ENCODE data around the gene POU4F2.
"Not testable (repeated sequence)": the region's sequence is repeated elsewhere in the genome, so short reads cannot be mapped to it uniquely, and the experiment has no call there.

Gene POU4F2

DNA sequence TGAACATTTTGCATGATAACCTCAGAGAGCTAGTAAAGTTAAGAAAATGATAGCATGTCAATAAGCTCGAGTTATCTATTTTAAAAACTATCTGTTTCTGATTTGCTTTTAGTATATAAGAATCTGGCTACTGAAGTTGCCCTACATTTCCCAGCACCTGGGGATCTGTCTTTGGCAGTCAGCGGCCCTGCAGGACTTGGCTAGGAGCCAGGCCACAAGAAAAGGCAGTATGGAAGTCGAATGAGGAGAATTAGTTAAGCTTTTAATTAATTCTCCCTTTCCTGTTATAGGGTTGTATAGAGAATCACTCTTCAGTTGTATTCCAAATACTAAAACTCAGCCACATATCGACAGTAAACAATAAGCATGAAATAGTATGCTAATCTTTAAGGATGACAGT lies 22.7 kb downstream of the POU4F2 start:
- Histone ChIP-seq H3K9me3 (ENCODE audit: insufficient read depth, low read length) (no peaks in the 10 kb centered on the region), H3K9ac (ENCODE audit: low read length) (no peak overlapping the region), H3K9me2 (replicated peaks; ENCODE audit: insufficient read depth, low read length) (no peaks in the 10 kb centered on the region), H3K4me2 (ENCODE audit: low read depth, low read length, poor library complexity, severe bottlenecking) (no peak overlapping the region), H3K36me3 (ENCODE audit: low read length) (no peaks in the 10 kb centered on the region), H3K79me2 (ENCODE audit: insufficient read depth, low read length) (no peaks in the 10 kb centered on the region), H3K27ac (ENCODE audit: low read depth, low read length) (no peak overlapping the region), H3K27me3 (ENCODE audit: low read length) (no peaks in the 10 kb centered on the region), H2AFZ (ENCODE audit: low read depth, low read length, severe bottlenecking) (no peak overlapping the region), H3F3A (ENCODE audit: insufficient read depth) (no peaks in the 10 kb centered on the region), H3K4me3 (ENCODE audit: insufficient read depth, low read length, poor library complexity, severe bottlenecking) (no peak overlapping the region), H4K20me1 (ENCODE audit: low read depth, low read length) (no peaks in the 10 kb centered on the region)
- TF ChIP-seq, protein P1, sequence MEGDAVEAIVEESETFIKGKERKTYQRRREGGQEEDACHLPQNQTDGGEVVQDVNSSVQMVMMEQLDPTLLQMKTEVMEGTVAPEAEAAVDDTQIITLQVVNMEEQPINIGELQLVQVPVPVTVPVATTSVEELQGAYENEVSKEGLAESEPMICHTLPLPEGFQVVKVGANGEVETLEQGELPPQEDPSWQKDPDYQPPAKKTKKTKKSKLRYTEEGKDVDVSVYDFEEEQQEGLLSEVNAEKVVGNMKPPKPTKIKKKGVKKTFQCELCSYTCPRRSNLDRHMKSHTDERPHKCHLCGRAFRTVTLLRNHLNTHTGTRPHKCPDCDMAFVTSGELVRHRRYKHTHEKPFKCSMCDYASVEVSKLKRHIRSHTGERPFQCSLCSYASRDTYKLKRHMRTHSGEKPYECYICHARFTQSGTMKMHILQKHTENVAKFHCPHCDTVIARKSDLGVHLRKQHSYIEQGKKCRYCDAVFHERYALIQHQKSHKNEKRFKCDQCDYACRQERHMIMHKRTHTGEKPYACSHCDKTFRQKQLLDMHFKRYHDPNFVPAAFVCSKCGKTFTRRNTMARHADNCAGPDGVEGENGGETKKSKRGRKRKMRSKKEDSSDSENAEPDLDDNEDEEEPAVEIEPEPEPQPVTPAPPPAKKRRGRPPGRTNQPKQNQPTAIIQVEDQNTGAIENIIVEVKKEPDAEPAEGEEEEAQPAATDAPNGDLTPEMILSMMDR (IDR thresholded peaks at IDR 0.05; ENCODE audit: insufficient read depth, low read length, poor library complexity, severe bottlenecking) = no peak
- TF ChIP-seq EZH2phosphoT487 (conservative IDR thresholded peaks at IDR 0.05; ENCODE audit: low read length) = no peak

DNA sequence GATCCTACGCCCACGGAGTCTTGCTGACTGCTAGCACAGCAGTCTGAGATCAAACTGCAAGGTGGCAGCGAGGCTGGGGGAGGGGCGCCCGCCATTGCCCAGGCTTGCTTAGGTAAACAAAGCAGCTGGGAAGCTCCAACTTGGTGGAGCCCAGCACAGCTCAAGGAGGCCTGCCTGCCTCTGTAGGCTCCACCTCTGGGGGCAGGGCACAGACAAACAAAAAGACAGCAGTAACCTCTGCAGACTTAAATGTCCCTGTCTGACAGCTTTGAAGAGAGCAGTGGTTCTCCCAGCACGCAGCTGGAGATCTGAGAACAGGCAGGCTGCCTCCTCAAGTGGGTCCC lies 25.2 kb downstream of the POU4F2 start:
- H3K27me3 ChIP-seq (ENCODE audit: low read length); H2AFZ ChIP-seq (ENCODE audit: low read depth, low read length, severe bottlenecking); H3K36me3 ChIP-seq (ENCODE audit: low read length); H3K9me2 ChIP-seq (replicated peaks; ENCODE audit: insufficient read depth, low read length); H4K20me1 ChIP-seq (ENCODE audit: low read depth, low read length); H3F3A ChIP-seq (ENCODE audit: insufficient read depth); H3K4me2 ChIP-seq (ENCODE audit: low read depth, low read length, poor library complexity, severe bottlenecking); H3K27ac ChIP-seq (ENCODE audit: low read depth, low read length); H3K9me3 ChIP-seq (ENCODE audit: insufficient read depth, low read length); H3K9ac ChIP-seq (ENCODE audit: low read length); H3K4me3 ChIP-seq (ENCODE audit: insufficient read depth, low read length, poor library complexity, severe bottlenecking); H3K79me2 ChIP-seq (ENCODE audit: insufficient read depth, low read length): not testable (repeated sequence)

DNA sequence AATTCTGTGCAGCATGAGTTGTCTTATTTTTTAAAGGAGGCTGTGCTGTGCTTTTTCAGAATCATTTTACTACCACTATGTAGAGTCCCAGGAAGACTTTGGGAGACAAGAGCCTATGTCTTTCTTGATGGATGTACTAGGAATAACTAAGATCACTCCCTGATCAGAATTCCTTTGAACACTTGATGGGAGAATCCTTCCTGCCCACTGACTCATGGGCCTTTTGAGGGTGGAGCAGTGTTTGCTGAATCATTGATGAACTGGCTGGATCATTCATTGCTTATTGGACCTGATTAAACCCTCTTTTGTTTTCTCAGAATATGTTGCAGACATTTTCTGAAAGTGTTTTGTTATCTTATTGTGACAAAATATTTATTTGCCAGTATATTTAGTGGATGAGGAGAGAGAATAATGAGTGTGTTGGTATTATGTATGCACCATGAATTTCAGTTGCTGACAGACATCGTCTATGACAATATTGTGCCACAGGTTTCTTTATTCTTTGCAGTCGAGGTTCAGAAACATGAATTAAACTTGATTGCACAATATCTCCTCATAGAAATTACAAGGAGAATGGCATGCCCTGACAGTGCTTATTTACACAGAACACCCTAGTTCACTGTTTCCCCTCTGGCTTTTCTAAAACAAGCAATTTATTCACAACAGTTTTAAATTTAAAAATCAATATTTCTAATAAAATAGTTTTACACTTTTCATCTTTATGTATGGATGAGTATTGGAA lies 36.3 kb downstream of the POU4F2 start:
- Histone ChIP-seq H3K9me2 (replicated peaks; ENCODE audit: insufficient read depth, low read length) (no peaks in the 10 kb centered on the region), H3K36me3 (ENCODE audit: low read length) (no peaks in the 10 kb centered on the region), H2AFZ (ENCODE audit: low read depth, low read length, severe bottlenecking) (no peak overlapping the region), H3K27ac (ENCODE audit: low read depth, low read length) (no peak overlapping the region), H3K4me2 (ENCODE audit: low read depth, low read length, poor library complexity, severe bottlenecking) (no peak overlapping the region), H3K4me3 (ENCODE audit: insufficient read depth, low read length, poor library complexity, severe bottlenecking) (no peak overlapping the region), H3K9me3 (ENCODE audit: insufficient read depth, low read length) (no peaks in the 10 kb centered on the region), H3K79me2 (ENCODE audit: insufficient read depth, low read length) (no peaks in the 10 kb centered on the region), H3F3A (ENCODE audit: insufficient read depth) (no peaks in the 10 kb centered on the region), H4K20me1 (ENCODE audit: low read depth, low read length) (no peaks in the 10 kb centered on the region), H3K27me3 (ENCODE audit: low read length) (no peaks in the 10 kb centered on the region), H3K9ac (ENCODE audit: low read length) (no peak overlapping the region)
- TF ChIP-seq EZH2phosphoT487 (conservative IDR thresholded peaks at IDR 0.05; ENCODE audit: low read length) = no peak
- TF ChIP-seq, protein P1 (IDR thresholded peaks at IDR 0.05; ENCODE audit: insufficient read depth, low read length, poor library complexity, severe bottlenecking) = no peak

Data from SU-DHL-6 (cell line).